Testis (tissue), 3 donors: ENCODE data around the gene FHIT. TPM values are rescaled to one million over a fixed set of nuclear protein-coding genes. Genes with fewer than 3 reads are reported as not detected.
"Not testable (repeated sequence)": the region's sequence is repeated elsewhere in the genome, so short reads cannot be mapped to it uniquely, and the experiment has no call there.

Source experiments
- DNase-seq: peaks from one replicate; pipeline ENCODE4 v3.0.0-alpha.2; 2019
- H3K27ac ChIP-seq, 2 donors: fragments of 200-600 bp; sonication (generic); one replicate each; pipeline ENCODE4 v1.5.1; 2019
- H3K27me3 ChIP-seq: fragments of 200-600 bp; sonication (generic); one replicate; pipeline ENCODE4 v1.5.1; 2019
- H3K36me3 ChIP-seq: fragments of 200-600 bp; sonication (generic); one replicate; pipeline ENCODE4 v1.5.1; 2017; ENCODE audit warnings: low read depth; ENCODE audit errors: missing control alignments
- H3K4me1 ChIP-seq: fragments of 200-600 bp; sonication (generic); one replicate; pipeline ENCODE4 v1.5.1; 2019
- H3K4me3 ChIP-seq, 2 donors: fragments of 200-600 bp; sonication (generic); one replicate each; pipeline ENCODE4 v1.5.1; 2017 to 2019
- H3K9me3 ChIP-seq: fragments of 200-600 bp; sonication (generic); one replicate; pipeline ENCODE4 v1.5.1; 2017
- POLR2A ChIP-seq: fragments of 450-650 bp; IDR thresholded peaks from one replicate; pipeline ENCODE4 v1.6.1; 2017; ENCODE audit warnings: antibody characterized with exemption, mild to moderate bottlenecking, moderate library complexity
- WGBS, 2 donors: methylation state at CpG; one replicate each; pipeline ENCODE4 v1.1.5; 2018; 5-methylcytosine and 5-hydroxymethylcytosine counted together
- intact Hi-C: fragments of 100-400 bp; cut with DNase I; formaldehyde crosslinking; loops from one replicate; pipeline ENCODE4 v1.15.1; 2023; ENCODE audit warnings: low total_unique reads
- polyA plus RNA-seq: library from polyadenylated mRNA; stranded (reverse); fragments of 350-450 nt; fragmentation: Illumina TruSeq; extraction: RNeasy Lipid Tissue Mini Kit (QIAGEN cat#74804); gene quantifications from one replicate; pipeline ENCODE4 v1.2.3, GENCODE V29; 2014; ENCODE audit warnings: low read depth, low replicate concordance; ENCODE audit not compliant: insufficient read depth
- total RNA-seq, 2 donors: library from RNA; depleted of rRNA; stranded (reverse); fragments of >200 nt; gene quantifications; one replicate each; pipeline ENCODE4 v1.2.3, GENCODE V29; 2016
- TF ChIP-seq, protein P1 (sequence below), 3 experiments: fragments of 450-650 bp in 2 of 3; fragments of 200-600 bp in 1 of 3; sonication (generic) in 1 of 3; IDR thresholded peaks; one replicate each; pipeline ENCODE4 v1.5.1; 2016 to 2019; ENCODE audit warnings: antibody characterized with exemption in 3 of 3, mild to moderate bottlenecking in 2 of 3, moderate library complexity in 1 of 3

Gene FHIT
- total and polyA plus RNA-seq, 3 donors from 2014 or later = 10.1 to 29.6 (median 15.5) TPM

DNA sequence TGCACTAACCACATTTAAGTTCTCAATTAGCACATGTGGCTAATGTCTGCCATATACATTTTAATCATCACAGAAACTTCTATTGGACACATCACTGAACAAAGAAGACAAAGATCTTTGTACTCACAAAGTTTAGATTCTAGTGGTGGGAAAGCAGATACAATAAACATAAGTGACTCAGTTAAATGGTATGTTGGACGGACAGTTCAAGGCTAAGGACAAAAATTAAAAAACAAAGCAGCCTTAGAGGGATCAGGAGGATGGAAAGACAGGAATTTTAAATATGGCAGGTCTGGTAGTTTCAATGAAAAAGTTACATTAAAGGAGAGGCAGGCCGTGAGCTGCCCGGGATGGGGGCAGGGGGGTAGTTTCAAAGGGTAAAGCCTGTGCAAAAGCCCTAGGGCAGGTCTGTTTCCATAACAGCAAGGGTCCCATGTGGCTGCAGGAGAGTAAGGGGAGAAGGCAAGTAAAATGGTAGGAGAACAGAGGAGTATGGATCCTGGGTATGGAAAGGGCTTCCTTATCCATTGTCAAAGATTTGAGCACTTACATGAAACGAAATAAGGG lies 220.7 kb downstream of the FHIT start:
- no peaks in the 10 kb centered on the region for H3K36me3 ChIP-seq
- DNase-seq = no peak
- H3K9me3 ChIP-seq = no peaks in the 10 kb centered on the region
- no peak overlapping the region for H3K27ac ChIP-seq
- no peak for TF ChIP-seq POLR2A
- TF ChIP-seq, protein P1, sequence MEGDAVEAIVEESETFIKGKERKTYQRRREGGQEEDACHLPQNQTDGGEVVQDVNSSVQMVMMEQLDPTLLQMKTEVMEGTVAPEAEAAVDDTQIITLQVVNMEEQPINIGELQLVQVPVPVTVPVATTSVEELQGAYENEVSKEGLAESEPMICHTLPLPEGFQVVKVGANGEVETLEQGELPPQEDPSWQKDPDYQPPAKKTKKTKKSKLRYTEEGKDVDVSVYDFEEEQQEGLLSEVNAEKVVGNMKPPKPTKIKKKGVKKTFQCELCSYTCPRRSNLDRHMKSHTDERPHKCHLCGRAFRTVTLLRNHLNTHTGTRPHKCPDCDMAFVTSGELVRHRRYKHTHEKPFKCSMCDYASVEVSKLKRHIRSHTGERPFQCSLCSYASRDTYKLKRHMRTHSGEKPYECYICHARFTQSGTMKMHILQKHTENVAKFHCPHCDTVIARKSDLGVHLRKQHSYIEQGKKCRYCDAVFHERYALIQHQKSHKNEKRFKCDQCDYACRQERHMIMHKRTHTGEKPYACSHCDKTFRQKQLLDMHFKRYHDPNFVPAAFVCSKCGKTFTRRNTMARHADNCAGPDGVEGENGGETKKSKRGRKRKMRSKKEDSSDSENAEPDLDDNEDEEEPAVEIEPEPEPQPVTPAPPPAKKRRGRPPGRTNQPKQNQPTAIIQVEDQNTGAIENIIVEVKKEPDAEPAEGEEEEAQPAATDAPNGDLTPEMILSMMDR (IDR thresholded peaks at IDR 0.05) = no peak
- H3K27me3 ChIP-seq = no peaks in the 10 kb centered on the region
- intact Hi-C loops = no loop called here
- no peak overlapping the region for H3K4me3 ChIP-seq
- H3K4me1 ChIP-seq = no peaks in the 10 kb centered on the region
- WGBS, 2 donors = 71 to 74% methylated on average over 4 of the region's 4 CpGs

DNA sequence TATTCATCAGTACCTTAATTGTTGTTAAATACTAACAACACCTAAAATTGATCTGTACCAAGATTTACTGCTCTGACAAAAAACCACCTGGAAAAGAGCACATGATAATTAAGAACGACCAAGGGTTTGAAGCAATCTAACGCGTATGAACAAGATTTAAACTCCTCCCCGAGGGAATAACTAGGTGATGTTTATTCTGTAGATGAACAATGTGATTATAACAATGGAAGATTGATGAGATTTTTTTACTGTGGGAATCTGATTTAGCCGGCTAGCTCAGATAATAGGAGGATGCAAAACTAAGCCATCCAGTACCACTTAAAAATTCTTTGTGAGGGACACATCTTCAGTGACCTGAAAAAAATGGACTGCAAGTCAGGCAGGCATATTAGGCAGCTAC lies 222.1 kb downstream of the FHIT start:
- Histone ChIP-seq H3K4me3 (no peak overlapping the region), H3K4me1 (no peaks in the 10 kb centered on the region), H3K36me3 (no peaks in the 10 kb centered on the region), H3K27me3 (no peaks in the 10 kb centered on the region), H3K9me3 (no peaks in the 10 kb centered on the region), H3K27ac (no peak overlapping the region)
- WGBS, 2 donors = 84 to 85% methylated on average over 5 of the region's 5 CpGs
- intact Hi-C loops = no loop called here
- no peak for DNase-seq
- TF ChIP-seq, protein P1 (IDR thresholded peaks at IDR 0.05) = no peak
- TF ChIP-seq POLR2A = no peak

DNA sequence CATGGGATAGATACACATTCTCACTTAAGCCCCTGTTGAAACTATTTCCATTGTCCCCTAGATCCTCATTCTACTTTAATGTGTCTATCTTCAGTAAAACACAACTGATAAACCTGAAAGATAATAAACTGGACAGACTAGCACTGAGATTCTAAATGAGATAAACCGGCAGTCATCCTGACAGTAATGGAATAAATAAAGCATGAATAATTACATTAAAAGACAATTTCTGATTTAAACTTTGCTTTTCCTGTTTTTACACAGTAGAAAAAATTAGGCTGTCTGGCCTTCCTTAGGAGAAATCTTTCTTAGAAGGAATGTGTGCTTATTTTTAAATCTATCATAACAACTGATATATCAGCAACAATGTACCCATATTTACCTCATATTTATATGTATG lies 232.4 kb downstream of the FHIT start:
- H3K9me3 ChIP-seq = no peaks in the 10 kb centered on the region
- no peak for DNase-seq
- WGBS, 2 donors = 89 to 93% methylated on average over 1 of the region's 1 CpG

DNA sequence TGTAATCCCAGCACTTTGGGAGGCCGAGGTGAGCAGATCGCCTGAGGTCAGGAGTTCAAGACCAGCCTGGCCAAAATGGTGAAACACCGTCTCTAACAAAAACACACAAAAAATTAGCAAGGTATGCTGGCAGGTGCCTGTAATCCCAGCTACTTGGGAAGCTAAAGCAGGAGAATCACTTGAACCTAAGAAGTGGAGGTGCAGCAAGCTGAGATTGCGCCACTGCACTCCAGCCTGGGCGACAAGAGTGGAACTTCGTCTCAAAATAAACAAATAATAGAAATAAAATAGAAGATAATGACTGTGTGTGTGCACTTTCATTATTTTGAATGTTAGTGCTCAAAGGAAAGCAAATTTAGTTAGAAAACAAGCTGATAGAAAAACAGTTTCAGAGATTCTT lies 234.2 kb downstream of the FHIT start:
- H3K9me3 ChIP-seq, H3K4me1 ChIP-seq, H3K27ac ChIP-seq, intact Hi-C loops, H3K36me3 ChIP-seq, H3K27me3 ChIP-seq, DNase-seq, H3K4me3 ChIP-seq: not testable (repeated sequence)
- 95 to 97% methylated on average over 6 of the region's 6 CpGs for WGBS, 2 donors

More for the DNA sequence above, 232.4 kb downstream of the FHIT start:
- no peak overlapping the region for H3K27ac ChIP-seq
- H3K4me1 ChIP-seq = no peaks in the 10 kb centered on the region
- TF ChIP-seq POLR2A = no peak
- no peak overlapping the region for H3K4me3 ChIP-seq
- intact Hi-C loops = no loop called here
- no peaks in the 10 kb centered on the region for H3K36me3 ChIP-seq
- H3K27me3 ChIP-seq = no peaks in the 10 kb centered on the region

DNA sequence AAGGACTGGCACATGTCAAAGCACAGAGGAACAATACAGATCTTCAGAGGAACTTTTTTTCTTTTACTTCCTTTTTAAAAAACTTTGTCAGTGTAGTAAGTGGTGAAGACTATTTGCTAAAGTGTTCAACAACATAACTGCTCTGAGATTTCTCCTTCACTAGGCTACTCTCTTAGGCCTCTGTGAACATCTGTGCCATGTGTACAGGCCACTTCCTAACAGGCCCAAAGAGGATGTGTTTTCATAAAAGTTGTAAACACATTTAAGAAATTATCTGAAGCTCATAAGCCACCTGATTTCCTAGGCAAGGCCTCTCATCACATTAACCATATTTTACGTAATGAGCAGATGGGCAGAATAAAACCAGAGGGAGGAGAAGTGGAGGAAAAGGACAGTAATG lies 235.4 kb downstream of the FHIT start:
- no peak for DNase-seq
- TF ChIP-seq, protein P1 (IDR thresholded peaks at IDR 0.05) = no peak
- no peak for TF ChIP-seq POLR2A
- H3K36me3 ChIP-seq = no peaks in the 10 kb centered on the region
- WGBS, 2 donors = 92 to 95% methylated on average over 1 of the region's 1 CpG
- H3K27ac ChIP-seq = no peak overlapping the region
- no peaks in the 10 kb centered on the region for H3K9me3 ChIP-seq
- H3K4me3 ChIP-seq = no peak overlapping the region
- intact Hi-C loops = no loop called here
- no peaks in the 10 kb centered on the region for H3K4me1 ChIP-seq
- no peaks in the 10 kb centered on the region for H3K27me3 ChIP-seq

DNA sequence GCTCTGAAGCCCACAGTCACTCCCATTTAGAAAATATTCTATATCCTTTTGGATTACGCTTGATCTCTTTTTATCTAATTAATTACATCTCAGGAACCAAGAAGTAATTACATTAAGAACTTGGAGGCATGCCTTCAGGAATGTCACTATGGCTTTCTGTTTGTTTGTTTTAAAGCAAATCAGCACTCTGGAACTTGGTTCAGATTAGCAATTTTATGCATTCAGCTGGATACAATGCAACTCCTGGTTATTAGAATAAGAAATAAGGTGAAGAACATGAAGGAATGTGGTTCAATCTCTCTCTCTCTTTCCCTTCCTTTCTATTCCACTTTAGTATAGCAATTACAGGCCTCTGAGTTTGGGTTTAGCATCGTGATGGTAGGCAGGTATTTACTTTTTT lies 235.8 kb downstream of the FHIT start:
- no peaks in the 10 kb centered on the region for H3K36me3 ChIP-seq
- intact Hi-C loops = no loop called here
- no peak for DNase-seq
- no peak overlapping the region for H3K4me3 ChIP-seq
- H3K27ac ChIP-seq = no peak overlapping the region
- H3K27me3 ChIP-seq = no peaks in the 10 kb centered on the region
- no peaks in the 10 kb centered on the region for H3K4me1 ChIP-seq
- WGBS, 2 donors = 72 to 88% methylated on average over 2 of the region's 2 CpGs
- TF ChIP-seq, protein P1 (IDR thresholded peaks at IDR 0.05) = no peak
- no peaks in the 10 kb centered on the region for H3K9me3 ChIP-seq
